HCT116 (cell line): ENCODE data around the gene RPL22L1. TPM values are rescaled to one million over a fixed set of nuclear protein-coding genes. Genes with fewer than 3 reads are reported as not detected.

ENCODE experiments used
- ATAC-seq: fragments of 200-7000 bp; cut with Tn5 transposase; 2 replicates; pipeline ENCODE4 v1.9.1; 2020; ENCODE audit warnings: mild to moderate bottlenecking, moderate library complexity
- BruUV-seq: library from RNA; stranded (reverse); fragments of 400-500 nt; replicated peaks from 2 replicates; lab custom pipeline; 2021; lab: Mats Ljungman, UMichigan
- CTCF ChIA-PET: fragments of 300-600 bp; sonication (Branson Sonifier 250); formaldehyde crosslinking; loops from one replicate; lab custom pipeline; 2021; ENCODE audit warnings: antibody characterized with exemption; lab: Charles Lee
- POLR2A ChIA-PET: fragments of 300-600, 350-600 bp; sonication (Branson Sonifier 250); formaldehyde crosslinking; loops from one replicate; lab custom pipeline; 2021; ENCODE audit warnings: antibody characterized with exemption; lab: Charles Lee
- RAD21 ChIA-PET, 2 experiments: fragments of 300-600 bp; sonication (Branson Sonifier 250); formaldehyde crosslinking; loops; one replicate each; lab custom pipeline; 2023; ENCODE audit warnings: low total read pairs in 2 of 2; ENCODE audit not compliant: uncharacterized antibody in 2 of 2, unreplicated experiment in 2 of 2, low non-redundant PET in 1 of 2; lab: Charles Lee
- DNase-seq: peaks from one replicate; pipeline ENCODE4 v3.0.0-alpha.2; 2010; ENCODE audit warnings: low read depth, low spot score
- H2AFZ ChIP-seq: fragments of 200-600 bp; shearing (Covaris generic), sonication (generic); 2 replicates; pipeline ENCODE4 v1.6.1; 2017; ENCODE audit warnings: low read depth, mixed run types, mixed read lengths, antibody characterized with exemption, low read length; ENCODE audit not compliant: poor library complexity, severe bottlenecking
- H3K27ac ChIP-seq: 2 replicates; pipeline ENCODE4 v1.5.1; 2012; ENCODE audit warnings: low read depth, low read length
- H3K27me3 ChIP-seq: fragments of 200-600 bp; sonication (generic); 2 replicates; pipeline ENCODE4 v1.6.1; 2016; ENCODE audit warnings: mixed run types, low read length, mixed read lengths; ENCODE audit not compliant: insufficient read depth
- H3K36me3 ChIP-seq, 2 experiments: fragments of 200-500 bp in 1 of 2; fragments of 200-600 bp in 1 of 2; sonication (Bioruptor generic) in 1 of 2; sonication (generic) in 1 of 2; 2 replicates each; pipeline versions ENCODE4 v1.5.1 to v1.6.1; 2014 to 2016; ENCODE audit warnings: low read length in 2 of 2, inconsistent platforms in 1 of 2, mixed read lengths in 1 of 2, mixed run types in 1 of 2; ENCODE audit not compliant: insufficient read depth in 2 of 2, control insufficient read depth in 1 of 2
- H3K4me1 ChIP-seq, 2 experiments: fragments of 200-600 bp in 1 of 2; sonication (generic) in 1 of 2; 2 replicates each; pipeline versions ENCODE4 v1.5.1 to v1.6.1; 2012 to 2017; ENCODE audit warnings: low read length in 2 of 2, inconsistent platforms in 1 of 2, mild to moderate bottlenecking in 1 of 2, mixed read lengths in 1 of 2, mixed run types in 1 of 2, moderate library complexity in 1 of 2; ENCODE audit not compliant: insufficient read depth in 2 of 2, control insufficient read depth in 1 of 2
- H3K4me2 ChIP-seq: fragments of 200-600 bp; sonication (generic); 2 replicates; pipeline ENCODE4 v1.6.1; 2017; ENCODE audit warnings: mixed run types, low read length, mixed read lengths
- H3K4me3 ChIP-seq, 2 experiments: fragments of 200-600 bp in 1 of 2; sonication (generic) in 1 of 2; replicated peaks in 1 of 2; 2 replicates each; pipeline ENCODE4 v1.5.1; 2011 to 2016; ENCODE audit warnings: low read length in 2 of 2, control low read depth in 1 of 2, low read depth in 1 of 2, mild to moderate bottlenecking in 1 of 2, mixed read lengths in 1 of 2, mixed run types in 1 of 2
- H3K79me2 ChIP-seq: fragments of 200-600 bp; sonication (generic); 2 replicates; pipeline ENCODE4 v1.6.1; 2017; ENCODE audit warnings: mild to moderate bottlenecking, mixed run types, low read length, moderate library complexity, mixed read lengths; ENCODE audit not compliant: insufficient read depth
- H3K9ac ChIP-seq: fragments of 200-600 bp; sonication (generic); 2 replicates; pipeline ENCODE4 v1.6.1; 2016; ENCODE audit warnings: low read length, mixed read lengths
- H3K9me2 ChIP-seq: fragments of 200-600 bp; sonication (generic), shearing (Covaris generic); 2 replicates; pipeline ENCODE4 v1.6.1; 2017; ENCODE audit warnings: mixed run types, mild to moderate bottlenecking, moderate library complexity; ENCODE audit not compliant: insufficient read depth
- H3K9me3 ChIP-seq, 2 experiments: fragments of 200-500 bp in 1 of 2; fragments of 200-600 bp in 1 of 2; sonication (Bioruptor generic) in 1 of 2; sonication (generic) in 1 of 2; 2 replicates each; pipeline ENCODE4 v1.6.1; 2014 to 2017; ENCODE audit warnings: low read length in 2 of 2, mixed read lengths in 2 of 2, inconsistent platforms in 1 of 2, low read depth in 1 of 2, mild to moderate bottlenecking in 1 of 2, mixed run types in 1 of 2, moderate library complexity in 1 of 2; ENCODE audit not compliant: control insufficient read depth in 1 of 2, insufficient read depth in 1 of 2
- H4K20me1 ChIP-seq: fragments of 200-600 bp; sonication (generic), shearing (Covaris generic); 2 replicates; pipeline ENCODE4 v1.6.1; 2017; ENCODE audit warnings: mixed run types, mild to moderate bottlenecking, moderate library complexity; ENCODE audit not compliant: insufficient read depth
- CBX3 ChIP-seq: IDR thresholded peaks from 2 replicates; pipeline ENCODE4 v1.6.1; 2012; ENCODE audit warnings: low read depth
- CEBPB ChIP-seq: IDR thresholded peaks from 2 replicates; pipeline ENCODE4 v1.6.1; 2012; ENCODE audit warnings: low read depth
- CTCF ChIP-seq, 3 experiments: fragments of 200-600 bp in 1 of 3; sonication (generic) in 1 of 3; IDR thresholded peaks in 2 of 3; conservative IDR thresholded peaks in 1 of 3; 2 replicates each; pipeline ENCODE4 v1.5.1; 2012 to 2017; ENCODE audit warnings: low read depth in 2 of 3, low read length in 2 of 3, antibody characterized with exemption in 1 of 3, borderline replicate concordance in 1 of 3, control low read depth in 1 of 3, mild to moderate bottlenecking in 1 of 3, mixed read lengths in 1 of 3, mixed run types in 1 of 3, moderate library complexity in 1 of 3; ENCODE audit not compliant: insufficient read depth in 1 of 3
- EGR1 ChIP-seq: IDR thresholded peaks from 2 replicates; pipeline ENCODE4 v1.6.1; 2012; ENCODE audit warnings: low read depth
- EZH2 ChIP-seq: fragments of 200-600 bp; sonication (generic); IDR thresholded peaks from 2 replicates; pipeline ENCODE4 v1.6.1; 2017; ENCODE audit warnings: antibody characterized with exemption, mixed run types
- EZH2phosphoT487 ChIP-seq: fragments of 200-600 bp; IDR thresholded peaks from 2 replicates; pipeline ENCODE4 v1.6.1; 2018; ENCODE audit warnings: antibody characterized with exemption, borderline replicate concordance
- MAX ChIP-seq: IDR thresholded peaks from 2 replicates; pipeline ENCODE4 v1.6.1; 2012
- POLR2A ChIP-seq: IDR thresholded peaks from 2 replicates; pipeline ENCODE4 v1.7.0; 2011; ENCODE audit warnings: borderline replicate concordance; ENCODE audit not compliant: insufficient read depth, insufficient read length; ENCODE audit errors: extremely low read depth
- POLR2AphosphoS5 ChIP-seq: IDR thresholded peaks from 2 replicates; pipeline ENCODE4 v1.6.1; 2011; ENCODE audit warnings: mild to moderate bottlenecking, low read depth, low read length, moderate library complexity
- RAD21 ChIP-seq: IDR thresholded peaks from 2 replicates; pipeline ENCODE4 v1.6.1; 2012; ENCODE audit warnings: low read depth, mild to moderate bottlenecking
- REST ChIP-seq: IDR thresholded peaks from 2 replicates; pipeline ENCODE4 v1.6.1; 2012; ENCODE audit warnings: low read depth
- SP1 ChIP-seq: IDR thresholded peaks from 2 replicates; pipeline ENCODE4 v1.6.1; 2012; ENCODE audit warnings: low read depth
- SRF ChIP-seq: IDR thresholded peaks from 2 replicates; pipeline ENCODE4 v1.6.1; 2012; ENCODE audit warnings: low read depth
- TCF7L2 ChIP-seq: IDR thresholded peaks from 2 replicates; pipeline ENCODE4 v1.7.0; 2011; ENCODE audit warnings: borderline replicate concordance, inconsistent platforms; ENCODE audit not compliant: insufficient read depth, insufficient read length; ENCODE audit errors: extremely low read depth
- YY1 ChIP-seq: IDR thresholded peaks from 2 replicates; pipeline ENCODE4 v1.6.1; 2011; ENCODE audit warnings: low read length, low read depth, moderate library complexity, mild to moderate bottlenecking; ENCODE audit not compliant: insufficient replicate concordance; ENCODE audit errors: extremely low read depth
- ZBTB33 ChIP-seq: IDR thresholded peaks from 2 replicates; pipeline ENCODE4 v1.6.1; 2011; ENCODE audit warnings: mild to moderate bottlenecking, low read length, moderate library complexity; ENCODE audit not compliant: insufficient replicate concordance; ENCODE audit errors: extremely low read depth
- ZFX ChIP-seq: fragments of 450-650 bp; IDR thresholded peaks from 2 replicates; pipeline ENCODE4 v1.6.1; 2017
- intact Hi-C: fragments of 100-400 bp; cut with micrococcal nuclease; formaldehyde crosslinking; loops from 2 replicates; pipeline ENCODE4 v1.10.0; 2022
- total RNA-seq: library from RNA; stranded (reverse); gene quantifications from one replicate; pipeline ENCODE4 v1.2.1, GENCODE V29; 2021; ENCODE audit not compliant: unreplicated experiment

The RPL22L1 gene
- total RNA-seq, 1 experiment from 2014 or later = 492 TPM

- Histone ChIP-seq H3K4me2 (peak within 1 kb of the TSS; percentile 89), H3K27ac (peak within 1 kb of the TSS; percentile 51; the same call in 1 of the 2 replicates), H3K27me3 (no peaks in the 10 kb centered on the region), H4K20me1 (no peaks in the 10 kb centered on the region), H3K36me3 (no peaks in the 10 kb centered on the region), H3K9me3 (no peaks in the 10 kb centered on the region; a peak in 1 of 4 replicates), H2AFZ (no peak within 1 kb of the TSS), H3K4me3 (peak within 1 kb of the TSS; percentile 64 to 80), H3K79me2 (no peaks in the 10 kb centered on the region), H3K9ac (peak within 1 kb of the TSS; percentile 76), H3K9me2 (no peaks in the 10 kb centered on the region), H3K4me1 (peaks cover 4 to 18% of the 10 kb centered on the region in 2 experiments; a peak in 3 of 4 replicates)
- DNase-seq = peak; percentile 91
- ChIA-PET RAD21 (no interaction called here), POLR2A (interaction anchor here (0.6 to 1.1 kb wide), 2 partner anchors 11 to 39 kb away, joined by 3 to 4 read pairs; partner anchors contain the start of gene RPL22L1), CTCF (interaction anchor here (1.1 kb wide), 1 partner anchor 60 kb away, joined by 4 read pairs; no protein-coding TSS in a partner anchor)
- no TSS peak for BruUV-seq
- ATAC-seq = peak; percentile 97
- intact Hi-C loops = no loop called here
- TF ChIP-seq REST (no peak), YY1 (no peak), EZH2phosphoT487 (no peak), SP1 (peak; percentile 87), POLR2AphosphoS5 (peak; percentile 34; the same call in 1 of the 2 replicates), CBX3 (peak; percentile 98), MAX (peak; percentile 98), CTCF (IDR thresholded peaks at IDR 0.05 in 2 of 3, conservative IDR thresholded peaks at IDR 0.05 in 1 of 3; ENCODE audit: borderline replicate concordance in 1 of 3, insufficient read depth in 1 of 3, low read depth in 2 of 3, low read length in 2 of 3) (no peak), CEBPB (no peak), ZFX (peak; percentile 72), RAD21 (no peak), EZH2 (no peak), ZBTB33 (no peak), EGR1 (peak; percentile 72; the same call in 1 of the 2 replicates), SRF (no peak), POLR2A (no peak), TCF7L2 (peak; percentile 71)
These were observed 38.5 kb upstream of the RPL22L1 start, which contains the start of gene EIF5A2 for GRCh38 chr3:170908235-170909116. EIF5A2 (minus strand) TSS chr3:170908637; CDS start chr3:170907806, 831 bp downstream.
